ENCODE data around the gene EPS15. TPM values are rescaled to one million over a fixed set of nuclear protein-coding genes. Genes with fewer than 3 reads are reported as not detected.

Gene EPS15
- total and polyA plus RNA-seq, 2 experiments from 2014 or later, result 14.9 to 46.0 TPM

GRCh38 chr1:51443555-51443954 is 75.5 kb downstream of the EPS15 start:
- Histone ChIP-seq H3K9me2 (replicated peaks; ENCODE audit: insufficient read depth) (no peaks in the 10 kb centered on the region), H3K36me3 (replicated peaks; ENCODE audit: insufficient read depth, low read depth) (no peaks in the 10 kb centered on the region), H3K27me3 (no peaks in the 10 kb centered on the region), H3K27ac (no peak overlapping the region), H3K9me3 (ENCODE audit: low read depth) (no peaks in the 10 kb centered on the region), H3K4me3 (no peak overlapping the region), H3K4me1 (ENCODE audit: insufficient read depth) (peaks cover 5% of the 10 kb centered on the region), H2AFZ (no peak overlapping the region), H3K4me2 (no peak overlapping the region), H4K20me1 (ENCODE audit: insufficient read depth, poor library complexity, severe bottlenecking) (no peaks in the 10 kb centered on the region), H3K79me2 (no peaks in the 10 kb centered on the region)
- no peak for TF ChIP-seq CTCF (IDR thresholded peaks at IDR 0.05; ENCODE audit: poor library complexity)
- no peak for DNase-seq (ENCODE audit: low spot score)
- WGBS (ENCODE audit: low lambda C conversion rate, missing lambda C conversion rate), result 99% methylated on average over 5 of the region's 5 CpGs

- no peak overlapping the region for H2AFZ ChIP-seq
- H3K36me3 ChIP-seq (replicated peaks; ENCODE audit: insufficient read depth, low read depth), result no peaks in the 10 kb centered on the region
- TF ChIP-seq CTCF (IDR thresholded peaks at IDR 0.05; ENCODE audit: poor library complexity), result no peak
- no peak overlapping the region for H3K4me3 ChIP-seq
- H3K79me2 ChIP-seq, result no peaks in the 10 kb centered on the region
- WGBS (ENCODE audit: low lambda C conversion rate, missing lambda C conversion rate), result 89% methylated on average over 1 of the region's 1 CpG
- no peaks in the 10 kb centered on the region for H3K9me2 ChIP-seq (replicated peaks; ENCODE audit: insufficient read depth)
- H3K9me3 ChIP-seq (ENCODE audit: low read depth), result no peaks in the 10 kb centered on the region
- peaks cover 5% of the 10 kb centered on the region for H3K4me1 ChIP-seq (ENCODE audit: insufficient read depth)
- DNase-seq (ENCODE audit: low spot score), result no peak
- no peak overlapping the region for H3K4me2 ChIP-seq
- H3K27me3 ChIP-seq, result no peaks in the 10 kb centered on the region
- no peaks in the 10 kb centered on the region for H4K20me1 ChIP-seq (ENCODE audit: insufficient read depth, poor library complexity, severe bottlenecking)
- no peak overlapping the region for H3K27ac ChIP-seq
Observed at GRCh38 chr1:51442616-51443015, 76.5 kb downstream of the EPS15 start.

GRCh38 chr1:51442198-51442597 is 76.9 kb downstream of the EPS15 start:
- no peak overlapping the region for H3K27ac ChIP-seq
- H3K4me2 ChIP-seq, result no peak overlapping the region
- H3K4me3 ChIP-seq, result no peak overlapping the region
- no peak for DNase-seq (ENCODE audit: low spot score)
- peaks cover 5% of the 10 kb centered on the region for H3K4me1 ChIP-seq (ENCODE audit: insufficient read depth)
- no peaks in the 10 kb centered on the region for H3K9me2 ChIP-seq (replicated peaks; ENCODE audit: insufficient read depth)
- no peaks in the 10 kb centered on the region for H3K9me3 ChIP-seq (ENCODE audit: low read depth)
- H2AFZ ChIP-seq, result no peak overlapping the region
- no peaks in the 10 kb centered on the region for H3K27me3 ChIP-seq
- H3K79me2 ChIP-seq, result no peaks in the 10 kb centered on the region
- TF ChIP-seq EZH2 (IDR thresholded peaks at IDR 0.05; ENCODE audit: borderline replicate concordance) (no peak), CTCF (IDR thresholded peaks at IDR 0.05; ENCODE audit: poor library complexity) (no peak), EZH2phosphoT487 (IDR thresholded peaks at IDR 0.05; ENCODE audit: low read depth, severe bottlenecking, unreplicated experiment) (no peak)
- no peaks in the 10 kb centered on the region for H4K20me1 ChIP-seq (ENCODE audit: insufficient read depth, poor library complexity, severe bottlenecking)
- no peaks in the 10 kb centered on the region for H3K36me3 ChIP-seq (replicated peaks; ENCODE audit: insufficient read depth, low read depth)

GRCh38 chr1:51439895-51440294 is 79.2 kb downstream of the EPS15 start:
- Histone ChIP-seq H3K4me1 (ENCODE audit: insufficient read depth) (peaks cover under 1% of the 10 kb centered on the region), H3K27ac (no peak overlapping the region), H3K36me3 (replicated peaks; ENCODE audit: insufficient read depth, low read depth) (no peaks in the 10 kb centered on the region), H4K20me1 (ENCODE audit: insufficient read depth, poor library complexity, severe bottlenecking) (no peaks in the 10 kb centered on the region), H3K9me3 (ENCODE audit: low read depth) (no peaks in the 10 kb centered on the region), H3K27me3 (no peaks in the 10 kb centered on the region), H2AFZ (no peak overlapping the region), H3K4me3 (no peak overlapping the region), H3K79me2 (no peaks in the 10 kb centered on the region), H3K4me2 (no peak overlapping the region), H3K9me2 (replicated peaks; ENCODE audit: insufficient read depth) (no peaks in the 10 kb centered on the region)
- WGBS (ENCODE audit: low lambda C conversion rate, missing lambda C conversion rate), result 89% methylated on average over 4 of the region's 4 CpGs
- TF ChIP-seq EZH2 (IDR thresholded peaks at IDR 0.05; ENCODE audit: borderline replicate concordance), result no peak
- TF ChIP-seq CTCF (IDR thresholded peaks at IDR 0.05; ENCODE audit: poor library complexity), result no peak
- no peak for TF ChIP-seq EZH2phosphoT487 (IDR thresholded peaks at IDR 0.05; ENCODE audit: low read depth, severe bottlenecking, unreplicated experiment)
- DNase-seq (ENCODE audit: low spot score), result no peak

All from hepatocyte (in vitro differentiated cells).